ENCODE data around the gene LCE1C. TPM values are rescaled to one million over a fixed set of nuclear protein-coding genes. Genes with fewer than 3 reads are reported as not detected.

LCE1C gene
- total RNA-seq (2022; extraction: Qiagen RNA extraction): 0.14 TPM in 1 of 5 replicates, not detected in the others

DNA sequence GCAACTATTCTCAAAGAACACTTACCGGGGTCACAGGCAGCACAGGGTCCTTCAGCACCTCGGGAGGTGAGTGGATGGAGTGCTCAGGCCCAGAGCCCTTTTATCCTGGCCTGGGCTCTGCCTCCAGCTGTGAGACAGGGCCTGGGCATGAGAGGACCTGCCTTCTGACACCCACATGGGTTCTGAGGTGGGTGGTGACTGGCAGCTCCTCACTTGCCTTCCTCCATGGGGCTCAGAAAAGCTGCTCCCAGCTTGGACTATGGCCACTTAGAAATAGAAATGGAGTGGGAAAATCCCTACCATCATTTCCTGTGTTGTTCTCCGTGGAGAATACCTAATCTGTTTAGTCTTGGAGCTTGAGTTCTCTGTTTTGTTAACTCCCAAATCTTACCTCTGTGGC is at the start of gene LCE1C:
Gene LCE1C (minus strand): TSS at position 76 of the 400 bp plus-strand sequence. CDS start 1,173 bp downstream, outside the sequence.

DNA sequence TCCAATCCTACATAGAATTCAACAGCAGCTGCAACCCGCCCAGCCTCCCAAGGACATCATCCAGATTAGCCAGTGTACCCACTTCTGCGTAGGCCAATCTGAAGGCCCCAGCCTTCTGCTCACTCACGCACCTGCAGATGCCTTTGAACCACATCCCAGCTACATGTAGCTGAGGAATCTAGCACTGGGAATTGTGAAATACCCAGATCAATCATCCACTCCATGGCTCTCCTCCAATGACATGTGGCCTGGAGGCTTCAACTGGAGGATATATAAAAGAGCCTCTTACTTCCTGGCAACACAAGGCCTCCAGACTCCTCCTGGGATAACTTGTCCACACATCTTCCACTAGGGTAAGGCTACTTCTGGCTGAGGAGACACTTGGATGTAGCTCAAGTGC is 36.1 kb upstream of the LCE1C start, which contains the start of gene LCE6A:
Gene LCE6A (plus strand): TSS at position 301 of the 400 bp plus-strand sequence. CDS start 665 bp downstream, outside the sequence.

GRCh38 chr1:152827173-152827572 is 20.7 kb upstream of the LCE1C start, which contains the start of gene LCE1A:
Gene LCE1A (plus strand): TSS chr1:152827473. CDS start chr1:152827473, 0 bp downstream.

DNA sequence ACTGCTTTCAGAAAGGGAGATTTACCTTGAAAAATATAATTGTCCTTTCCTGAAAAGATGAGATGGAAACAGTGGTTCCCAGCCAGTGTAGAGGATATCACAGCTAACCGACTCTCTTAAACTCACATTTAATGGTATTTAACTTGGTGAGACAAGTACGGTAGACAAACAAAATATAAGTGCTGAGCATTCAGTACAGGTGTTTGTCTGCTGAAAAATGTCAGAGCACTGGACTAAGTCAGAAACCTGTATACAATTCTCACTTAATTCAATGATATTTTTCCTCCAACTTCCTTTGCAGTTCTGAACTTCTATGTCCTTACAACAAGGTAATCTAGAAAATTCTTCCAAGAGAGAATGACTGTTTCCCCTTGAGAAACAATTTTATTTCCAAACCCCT is 5.2 kb upstream of the LCE1C start, which contains the start of gene LCE1B:
Gene LCE1B (plus strand): TSS at position 301 of the 400 bp plus-strand sequence. CDS start 476 bp downstream, outside the sequence.

DNA sequence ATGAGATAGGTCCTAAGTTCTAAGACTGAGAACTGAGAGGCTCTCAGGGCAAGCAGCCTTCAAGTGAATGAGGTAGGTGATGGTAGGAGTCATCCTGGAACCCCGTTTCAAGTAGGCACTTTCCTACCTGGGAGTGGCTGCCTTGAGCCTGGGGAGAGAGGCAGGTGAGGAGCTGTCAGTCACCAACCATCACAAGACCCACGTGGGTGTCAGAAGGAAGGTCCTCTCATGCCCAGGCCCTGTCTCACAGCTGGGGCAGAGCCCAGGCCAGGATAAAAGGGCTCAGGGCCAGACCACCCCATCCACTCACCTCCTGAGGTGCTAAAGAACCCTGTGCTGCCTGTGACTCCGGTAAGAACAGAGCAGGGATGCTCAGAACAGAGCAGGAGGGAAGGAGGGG is 10.0 kb downstream of the LCE1C start, which contains the start of gene LCE1D:
Gene LCE1D (plus strand): TSS at position 301 of the 400 bp plus-strand sequence. CDS start 1,074 bp downstream, outside the sequence.

DNA sequence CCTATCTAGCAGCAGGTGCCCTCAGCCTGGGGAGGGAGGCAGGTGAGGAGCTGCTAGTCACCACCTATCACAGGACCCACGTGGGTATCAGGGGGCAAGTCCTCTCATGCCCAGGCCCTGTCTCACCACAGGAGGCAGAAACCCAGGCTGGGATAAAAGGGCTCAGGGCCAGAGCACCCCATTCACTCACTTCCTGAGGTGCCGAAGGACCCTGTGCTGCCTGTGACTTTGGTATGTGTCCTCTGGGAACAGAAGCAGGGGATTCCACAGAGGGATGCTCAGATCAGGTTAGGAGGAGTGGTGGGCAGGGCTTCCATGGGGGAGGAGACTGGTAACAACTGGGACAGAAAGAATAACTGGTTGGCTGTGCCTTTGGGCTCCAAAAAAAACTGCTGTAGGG is 20.4 kb downstream of the LCE1C start, which contains the start of gene LCE1E:
Gene LCE1E (plus strand): TSS at position 181 of the 400 bp plus-strand sequence. CDS start 1,043 bp downstream, outside the sequence.

GRCh38 chr1:152774875-152775274 is 31.6 kb downstream of the LCE1C start, which contains the start of gene LCE1F:
Gene LCE1F (plus strand): TSS chr1:152775140. CDS start chr1:152776372, 1,232 bp downstream.

DNA sequence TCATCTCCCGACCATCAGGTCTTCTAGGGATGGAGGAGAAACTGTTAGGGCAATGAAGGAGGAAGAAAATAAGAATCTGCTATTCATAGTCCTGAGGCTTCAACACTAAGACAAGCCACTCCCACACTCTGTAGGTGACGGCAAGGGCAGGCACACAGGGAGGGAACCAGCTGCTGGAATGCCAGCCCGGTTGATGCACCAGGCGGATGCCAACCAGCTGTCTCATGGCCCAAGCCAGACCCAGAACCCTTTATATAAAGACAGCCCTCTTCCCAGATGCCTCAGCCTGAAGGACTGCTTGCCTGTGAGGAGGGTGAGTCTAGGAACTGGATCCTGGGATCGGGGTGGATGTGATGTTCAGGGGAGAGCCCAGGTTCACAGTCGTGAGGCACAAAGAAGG is 48.7 kb downstream of the LCE1C start, which contains the start of gene KPRP:
Gene KPRP (plus strand): TSS at position 279 of the 400 bp plus-strand sequence. CDS start 1,564 bp downstream, outside the sequence.

Other genes with a start within 250 kb of the LCE1C start
- 0.24 to 0.26 TPM in 2 of 5 replicates, not detected in the others for gene LCE3E, start 239.9 kb downstream of the LCE1C start, total RNA-seq (2022; extraction: Qiagen RNA extraction)
- gene LCE3D, start 226.1 kb downstream of the LCE1C start, total RNA-seq (2022; extraction: Qiagen RNA extraction): 2.1 to 4.5 TPM (median 3.6 TPM) in 5 replicates
- not detected in 5 replicates for gene LCE3C, start 206.4 kb downstream of the LCE1C start, total RNA-seq (2022; extraction: Qiagen RNA extraction)
- gene LCE3B, start 192.8 kb downstream of the LCE1C start, total RNA-seq (2022; extraction: Qiagen RNA extraction): not detected in 5 replicates
- not detected in 5 replicates for gene LCE3A, start 183.5 kb downstream of the LCE1C start, total RNA-seq (2022; extraction: Qiagen RNA extraction)
- gene LCE2D, start 143.3 kb downstream of the LCE1C start, total RNA-seq (2022; extraction: Qiagen RNA extraction): not detected in 5 replicates
- gene LCE2C, start 131.4 kb downstream of the LCE1C start, total RNA-seq (2022; extraction: Qiagen RNA extraction): not detected in 5 replicates
- gene LCE2B, start 120.5 kb downstream of the LCE1C start, total RNA-seq (2022; extraction: Qiagen RNA extraction): not detected in 5 replicates
- gene LCE2A, start 108.3 kb downstream of the LCE1C start, total RNA-seq (2022; extraction: Qiagen RNA extraction): not detected in 5 replicates
- gene LCE4A, start 98.5 kb downstream of the LCE1C start, total RNA-seq (2022; extraction: Qiagen RNA extraction): not detected in 5 replicates
- not detected in 5 replicates for gene KPRP, start 48.6 kb downstream of the LCE1C start, total RNA-seq (2022; extraction: Qiagen RNA extraction)
- not detected in 5 replicates for gene LCE1F, start 31.5 kb downstream of the LCE1C start, total RNA-seq (2022; extraction: Qiagen RNA extraction)
- not detected in 5 replicates for gene LCE1E, start 20.4 kb downstream of the LCE1C start, total RNA-seq (2022; extraction: Qiagen RNA extraction)
- gene LCE1D, start 9.9 kb downstream of the LCE1C start, total RNA-seq (2022; extraction: Qiagen RNA extraction): not detected in 5 replicates
- 0.08 TPM in 1 of 5 replicates, not detected in the others for gene LCE1B, start 5.3 kb upstream of the LCE1C start, total RNA-seq (2022; extraction: Qiagen RNA extraction)
- not detected in 5 replicates for gene LCE1A, start 20.8 kb upstream of the LCE1C start, total RNA-seq (2022; extraction: Qiagen RNA extraction)
- not detected in 5 replicates for gene LCE6A, start 36.2 kb upstream of the LCE1C start, total RNA-seq (2022; extraction: Qiagen RNA extraction)
- gene LCE7A, start 53.3 kb upstream of the LCE1C start, total RNA-seq (2022; extraction: Qiagen RNA extraction): not detected in 5 replicates
- gene SMCP, start 71.7 kb upstream of the LCE1C start, total RNA-seq (2022; extraction: Qiagen RNA extraction): not detected in 5 replicates
- 0.05 to 0.12 TPM (median 0.09 TPM) in 5 replicates for gene IVL, start 101.9 kb upstream of the LCE1C start, total RNA-seq (2022; extraction: Qiagen RNA extraction)
- not detected in 5 replicates for gene SPRR5, start 140.6 kb upstream of the LCE1C start, total RNA-seq (2022; extraction: Qiagen RNA extraction)
- gene SPRR4, start 164.0 kb upstream of the LCE1C start, total RNA-seq (2022; extraction: Qiagen RNA extraction): not detected in 5 replicates
- gene SPRR1A, start 177.4 kb upstream of the LCE1C start, total RNA-seq (2022; extraction: Qiagen RNA extraction): not detected in 5 replicates
- not detected in 5 replicates for gene SPRR3, start 195.1 kb upstream of the LCE1C start, total RNA-seq (2022; extraction: Qiagen RNA extraction)
- gene SPRR1B, start 224.6 kb upstream of the LCE1C start, total RNA-seq (2022; extraction: Qiagen RNA extraction): not detected in 5 replicates
- gene SPRR2D, start 234.5 kb upstream of the LCE1C start, total RNA-seq (2022; extraction: Qiagen RNA extraction): not detected in 5 replicates

All from A549 treated with dexamethasone at 1 μM for 4 hours (cell line).